Adipocyte (in vitro differentiated cells): ENCODE measurements around the gene ZNF474.

Experiments
- DNase-seq: peaks from one replicate; pipeline ENCODE4 v3.0.0-alpha.2; 2015; ENCODE audit warnings: low read depth
- H3K27me3 ChIP-seq: replicated peaks from 2 replicates; pipeline ENCODE4 v1.7.0; 2013; ENCODE audit warnings: mild to moderate bottlenecking, low read length, moderate library complexity; ENCODE audit not compliant: control insufficient read depth, insufficient read depth
- H3K36me3 ChIP-seq: 2 replicates; pipeline ENCODE4 v1.7.0; 2013; ENCODE audit warnings: low read length, mild to moderate bottlenecking, moderate library complexity; ENCODE audit not compliant: control insufficient read depth, insufficient read depth, severe bottlenecking
- H3K4me1 ChIP-seq: 2 replicates; pipeline ENCODE4 v1.7.0; 2013; ENCODE audit warnings: mild to moderate bottlenecking, low read length, moderate library complexity; ENCODE audit not compliant: control insufficient read depth, insufficient read depth
- H3K4me3 ChIP-seq: 2 replicates; pipeline ENCODE4 v1.7.0; 2013; ENCODE audit warnings: mild to moderate bottlenecking, low read length, moderate library complexity
- H3K9ac ChIP-seq: 2 replicates; pipeline ENCODE4 v1.7.0; 2013; ENCODE audit warnings: mild to moderate bottlenecking, low read length, moderate library complexity
- H3K9me3 ChIP-seq: 2 replicates; pipeline ENCODE4 v1.7.0; 2013; ENCODE audit warnings: mild to moderate bottlenecking, low read length, moderate library complexity; ENCODE audit not compliant: control insufficient read depth

Gene ZNF474

DNA sequence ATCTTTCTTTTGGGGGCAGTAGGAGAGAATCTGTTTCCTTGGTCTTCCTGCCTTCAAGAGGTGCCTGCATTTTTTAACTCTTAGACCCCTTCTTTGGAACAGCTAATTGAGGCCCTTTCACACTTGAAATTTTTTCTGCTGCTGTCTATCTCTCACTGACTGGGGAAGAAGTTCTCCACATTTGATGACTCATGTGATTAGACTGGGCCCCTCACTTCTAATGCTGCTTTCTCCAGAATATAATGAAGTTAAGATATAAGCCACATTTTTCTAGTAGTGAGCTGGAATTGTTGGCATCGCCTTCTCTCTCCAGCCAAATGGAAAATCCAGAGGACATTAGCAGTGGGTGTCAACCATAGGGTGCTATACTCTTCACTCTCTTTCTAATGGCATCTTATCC is 12.4 kb downstream of the ZNF474 start:
- Histone ChIP-seq H3K9me3 (no peaks in the 10 kb centered on the region), H3K9ac (no peak overlapping the region), H3K27me3 (no peaks in the 10 kb centered on the region), H3K4me1 (peaks cover 39% of the 10 kb centered on the region), H3K4me3 (peak overlapping the region; percentile 13), H3K36me3 (no peaks in the 10 kb centered on the region)
- no peak for DNase-seq

DNA sequence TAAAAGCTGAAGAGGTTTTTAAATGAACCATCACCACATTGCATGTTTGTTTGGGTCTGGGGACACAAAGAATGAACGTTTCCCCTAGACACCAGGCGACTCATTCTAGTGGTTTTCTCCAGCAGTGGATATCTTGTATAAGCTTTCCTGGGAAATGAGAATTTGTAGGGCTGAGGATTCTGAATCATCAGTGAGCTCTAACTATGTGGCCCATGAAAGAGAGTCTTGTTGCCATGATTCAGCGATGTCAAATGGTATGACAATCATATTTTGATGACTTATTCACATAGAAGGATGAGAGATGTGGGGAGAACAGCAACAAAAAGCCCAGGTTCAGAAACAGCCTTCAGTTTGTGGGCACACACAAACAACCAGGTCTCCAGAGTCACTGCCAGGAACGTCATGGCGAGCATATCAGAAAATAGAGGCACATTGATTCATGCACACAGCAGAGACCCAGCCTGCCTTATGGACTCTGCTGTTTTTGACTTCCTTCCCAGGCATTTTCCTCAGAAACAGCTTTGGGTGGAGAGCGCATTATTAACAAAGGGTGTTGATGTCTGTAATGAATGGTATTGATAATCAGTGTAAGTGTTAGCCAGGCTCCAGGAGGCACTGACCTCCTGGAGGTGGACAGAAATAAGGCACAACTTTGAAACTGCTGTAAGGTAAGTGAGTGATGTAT is 13.3 kb downstream of the ZNF474 start:
- peak; percentile 54 for DNase-seq
- Histone ChIP-seq H3K9me3 (no peaks in the 10 kb centered on the region), H3K4me3 (no peak overlapping the region), H3K9ac (no peak overlapping the region), H3K36me3 (no peaks in the 10 kb centered on the region), H3K27me3 (no peaks in the 10 kb centered on the region), H3K4me1 (peaks cover 38% of the 10 kb centered on the region)

DNA sequence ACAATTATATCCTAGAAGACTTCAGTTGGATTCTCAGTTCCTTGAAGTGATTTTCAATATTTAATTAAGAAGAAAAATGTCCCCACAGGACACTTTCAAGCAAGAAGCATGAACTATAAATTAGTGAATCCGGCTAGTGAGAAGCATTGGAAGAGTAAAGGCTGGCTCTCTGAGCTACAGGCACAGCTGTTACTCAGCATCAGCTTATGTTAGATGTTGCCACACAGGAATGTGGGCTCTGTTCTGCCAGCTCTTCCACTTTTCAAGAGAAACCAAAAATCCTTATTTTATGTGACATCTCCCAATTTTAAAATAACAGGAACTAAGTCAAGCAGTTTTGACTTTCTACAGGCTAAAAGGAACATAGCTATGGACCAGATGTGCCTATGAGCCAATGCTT is 14.9 kb downstream of the ZNF474 start:
- no peaks in the 10 kb centered on the region for H3K27me3 ChIP-seq
- no peak overlapping the region for H3K4me3 ChIP-seq
- DNase-seq = peak; percentile 83
- H3K9ac ChIP-seq = no peak overlapping the region
- H3K4me1 ChIP-seq = peaks cover 30% of the 10 kb centered on the region
- H3K36me3 ChIP-seq = peaks cover 5% of the 10 kb centered on the region
- H3K9me3 ChIP-seq = no peaks in the 10 kb centered on the region

DNA sequence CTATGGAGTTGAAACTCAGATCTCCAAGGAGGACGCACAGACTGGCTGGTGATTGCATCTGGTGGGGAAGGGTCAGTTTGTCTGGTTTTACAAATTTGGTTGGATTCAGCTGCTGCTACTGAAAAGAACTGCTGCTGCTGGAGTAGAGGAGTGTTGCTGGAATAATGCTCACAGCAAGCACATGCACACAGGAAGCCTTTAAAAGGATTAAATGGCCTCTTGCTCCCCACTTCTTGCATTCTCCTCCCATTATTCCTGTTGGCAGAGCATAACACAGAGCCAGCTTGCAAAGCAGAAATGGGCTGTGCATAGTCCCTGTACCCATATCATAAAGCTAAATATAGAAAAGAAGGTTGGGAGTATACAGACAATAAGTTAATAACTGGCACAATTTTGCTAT is 16.6 kb downstream of the ZNF474 start:
- H3K4me3 ChIP-seq = no peak overlapping the region
- no peaks in the 10 kb centered on the region for H3K27me3 ChIP-seq
- peaks cover 5% of the 10 kb centered on the region for H3K36me3 ChIP-seq
- no peaks in the 10 kb centered on the region for H3K9me3 ChIP-seq
- no peak overlapping the region for H3K9ac ChIP-seq
- H3K4me1 ChIP-seq = peaks cover 46% of the 10 kb centered on the region
- DNase-seq = no peak

DNA sequence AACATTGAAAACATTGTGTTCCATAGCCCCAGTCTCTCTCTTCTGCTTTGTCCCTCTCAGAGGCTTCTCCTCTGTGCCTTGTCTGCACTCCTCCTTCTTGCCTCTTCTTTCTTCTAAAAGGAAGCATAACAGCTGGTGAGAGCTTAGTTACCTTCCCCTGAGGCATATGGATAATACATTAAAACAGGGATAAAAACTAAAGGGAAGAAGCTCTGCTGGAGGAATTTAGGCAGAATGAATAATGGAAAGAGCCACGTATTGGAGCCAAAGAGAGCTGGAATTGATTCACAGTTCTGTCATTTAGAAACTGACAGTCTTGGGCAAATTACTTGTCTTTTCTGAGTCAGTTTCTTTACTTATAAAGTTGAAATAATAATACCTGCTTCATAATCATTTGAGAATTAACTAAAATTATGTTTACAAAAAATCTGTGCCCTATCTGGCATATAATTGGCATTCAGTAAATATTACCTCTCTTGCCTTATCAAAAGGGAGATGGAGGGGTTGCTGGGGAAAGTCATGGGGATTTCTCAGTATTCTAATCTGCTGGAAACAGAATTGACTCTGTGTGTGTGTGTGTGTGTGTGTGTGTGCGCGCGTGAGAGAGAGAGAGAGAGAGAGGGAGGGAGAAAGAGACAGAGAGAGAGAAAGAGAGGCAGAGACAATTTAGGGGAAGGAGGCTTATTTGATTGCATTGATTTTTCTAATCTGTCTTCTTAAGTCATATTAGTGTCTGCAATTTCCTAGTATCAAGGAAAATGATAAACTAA is 20.2 kb downstream of the ZNF474 start:
- H3K36me3 ChIP-seq = peaks cover 5% of the 10 kb centered on the region
- H3K27me3 ChIP-seq = no peaks in the 10 kb centered on the region
- H3K4me3 ChIP-seq = peak overlapping the region; percentile 26
- no peaks in the 10 kb centered on the region for H3K9me3 ChIP-seq
- peak overlapping the region; percentile 62 for H3K9ac ChIP-seq
- peaks cover 60% of the 10 kb centered on the region for H3K4me1 ChIP-seq
- no peak for DNase-seq

DNA sequence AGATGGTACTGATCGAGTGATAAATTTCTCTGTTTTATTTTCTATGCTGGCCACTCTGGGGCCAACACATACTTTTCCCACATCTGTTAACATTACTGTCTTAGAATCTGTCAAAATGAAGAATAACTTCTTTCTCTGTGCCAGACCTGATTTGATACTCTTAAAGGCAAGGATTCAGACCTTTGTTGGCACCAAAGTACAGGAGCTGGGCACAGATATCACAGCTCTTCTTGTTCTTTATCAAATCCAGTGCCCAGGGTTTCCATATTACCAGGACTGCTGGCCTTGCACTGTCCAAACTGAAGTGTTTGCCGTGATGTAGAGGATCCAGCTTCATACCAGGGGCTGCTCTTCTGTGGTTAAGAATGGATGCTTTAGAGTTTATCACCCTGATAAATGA is 20.9 kb downstream of the ZNF474 start:
- H3K9ac ChIP-seq = peak overlapping the region; percentile 62
- peaks cover 5% of the 10 kb centered on the region for H3K36me3 ChIP-seq
- peak overlapping the region; percentile 26 for H3K4me3 ChIP-seq
- no peak for DNase-seq
- peaks cover 60% of the 10 kb centered on the region for H3K4me1 ChIP-seq
- H3K9me3 ChIP-seq = no peaks in the 10 kb centered on the region
- no peaks in the 10 kb centered on the region for H3K27me3 ChIP-seq

DNA sequence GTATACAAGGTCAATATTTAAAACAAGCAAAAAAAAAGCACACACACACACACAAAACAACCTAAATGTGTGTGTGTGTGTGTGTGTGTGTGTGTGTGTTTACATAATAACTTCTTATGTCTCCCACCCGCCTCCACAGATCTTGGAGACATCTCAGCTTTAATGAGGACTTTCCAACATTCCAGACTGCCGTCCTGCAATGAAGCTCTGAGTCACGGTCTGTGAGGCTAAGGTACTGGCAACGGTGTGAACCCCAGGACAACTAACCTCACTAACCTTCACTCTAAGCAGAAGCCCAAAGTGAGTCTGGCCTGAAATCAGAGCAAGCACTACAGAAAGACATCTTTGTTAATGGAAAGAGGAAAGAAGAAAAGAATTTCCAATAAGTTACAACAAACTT is 22.3 kb downstream of the ZNF474 start:
- Histone ChIP-seq H3K4me3 (peak overlapping the region; percentile 75), H3K9ac (peak overlapping the region; percentile 89), H3K36me3 (peaks cover 5% of the 10 kb centered on the region), H3K9me3 (no peaks in the 10 kb centered on the region), H3K27me3 (no peaks in the 10 kb centered on the region), H3K4me1 (peaks cover 69% of the 10 kb centered on the region)
- peak; percentile 74 for DNase-seq

DNA sequence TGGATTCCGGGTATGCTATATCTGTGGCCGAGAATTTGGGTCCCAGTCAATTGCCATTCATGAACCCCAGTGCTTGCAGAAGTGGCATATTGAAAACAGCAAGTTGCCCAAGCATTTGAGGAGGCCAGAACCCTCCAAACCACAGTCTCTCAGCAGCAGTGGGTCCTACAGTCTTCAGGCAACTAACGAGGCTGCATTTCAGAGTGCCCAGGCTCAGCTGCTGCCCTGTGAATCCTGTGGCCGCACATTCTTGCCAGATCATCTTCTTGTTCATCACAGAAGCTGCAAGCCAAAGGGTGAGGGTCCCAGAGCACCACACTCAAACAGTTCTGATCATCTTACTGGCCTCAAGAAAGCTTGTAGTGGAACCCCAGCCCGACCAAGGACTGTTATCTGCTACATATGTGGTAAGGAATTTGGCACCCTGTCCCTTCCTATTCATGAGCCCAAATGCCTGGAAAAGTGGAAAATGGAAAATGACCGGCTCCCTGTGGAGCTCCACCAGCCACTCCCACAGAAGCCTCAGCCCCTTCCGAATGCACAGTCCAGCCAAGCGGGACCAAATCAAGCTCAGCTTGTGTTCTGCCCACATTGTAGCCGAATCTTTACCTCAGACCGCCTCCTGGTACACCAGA is 23.0 kb downstream of the ZNF474 start:
- H3K4me3 ChIP-seq = peak overlapping the region; percentile 75

DNA sequence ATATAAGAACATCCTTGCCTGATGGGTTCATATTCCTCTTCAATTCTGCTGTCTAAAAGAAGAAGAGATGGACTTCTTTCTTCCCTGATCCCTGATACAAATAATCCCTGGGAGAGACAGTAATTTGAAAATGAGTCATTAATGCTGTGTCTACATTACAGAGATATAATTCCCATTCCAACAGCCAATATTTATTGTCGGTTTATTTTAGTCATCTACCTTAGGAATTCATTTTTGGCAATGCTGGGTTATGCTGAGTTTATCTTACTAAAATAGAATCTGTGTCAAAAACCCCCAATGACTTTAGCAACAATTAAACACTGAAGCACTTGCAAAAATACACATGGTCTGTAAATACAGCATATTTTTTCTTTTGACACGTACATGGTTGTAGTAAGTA is 23.9 kb downstream of the ZNF474 start:
- Histone ChIP-seq H3K9me3 (no peaks in the 10 kb centered on the region), H3K4me3 (peak overlapping the region; percentile 75), H3K9ac (peak overlapping the region; percentile 89), H3K4me1 (peaks cover 69% of the 10 kb centered on the region), H3K36me3 (no peaks in the 10 kb centered on the region), H3K27me3 (no peaks in the 10 kb centered on the region)
- DNase-seq = peak; percentile 61

More for the DNA sequence above, 23.0 kb downstream of the ZNF474 start:
- H3K9ac ChIP-seq = peak overlapping the region; percentile 89
- H3K4me1 ChIP-seq = peaks cover 69% of the 10 kb centered on the region
- H3K36me3 ChIP-seq = peaks cover 5% of the 10 kb centered on the region
- no peaks in the 10 kb centered on the region for H3K9me3 ChIP-seq
- H3K27me3 ChIP-seq = no peaks in the 10 kb centered on the region
- DNase-seq = no peak

DNA sequence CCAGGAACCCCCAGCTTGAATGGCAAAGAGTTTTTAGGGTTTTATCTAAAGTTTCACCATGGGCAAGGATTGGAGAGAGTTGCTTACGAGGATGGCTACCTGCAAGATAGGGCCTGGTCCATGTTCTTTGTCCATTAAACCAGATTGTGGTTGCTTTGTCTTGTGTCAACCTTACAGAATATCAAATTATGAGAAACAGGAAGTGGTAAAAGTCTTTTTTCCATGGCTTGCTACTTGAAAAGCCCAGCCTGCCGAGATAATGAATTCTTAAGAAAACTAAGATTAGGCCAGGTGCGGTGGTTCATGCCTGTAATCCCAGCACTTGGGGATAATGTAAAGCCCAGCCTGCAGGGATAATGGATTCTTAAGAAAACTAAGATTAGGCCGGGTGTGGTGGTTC is 24.4 kb downstream of the ZNF474 start:
- DNase-seq = no peak
- no peaks in the 10 kb centered on the region for H3K9me3 ChIP-seq

DNA sequence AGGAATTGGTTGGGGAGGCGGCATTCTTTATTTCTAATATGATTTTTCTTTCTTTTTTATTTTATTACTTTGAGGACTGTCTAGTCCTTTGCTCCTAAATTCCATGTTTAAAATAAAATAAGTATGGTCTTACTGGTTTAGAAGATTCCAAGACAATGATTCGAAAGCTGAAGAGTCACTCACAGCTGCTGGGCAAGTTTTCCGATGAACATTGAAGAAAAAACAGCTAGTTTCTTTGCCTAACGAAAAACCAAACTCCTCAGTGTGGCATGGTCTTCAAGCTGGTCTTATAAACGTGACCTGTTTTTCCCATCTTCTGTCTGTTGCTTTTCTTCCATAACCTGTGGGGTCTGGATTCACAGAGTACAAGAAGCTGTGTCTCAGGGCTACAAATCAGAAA is 25.1 kb downstream of the ZNF474 start:
- no peak for DNase-seq
- Histone ChIP-seq H3K4me1 (peaks cover 63% of the 10 kb centered on the region), H3K9me3 (no peaks in the 10 kb centered on the region), H3K4me3 (peak overlapping the region; percentile 75), H3K27me3 (no peaks in the 10 kb centered on the region), H3K9ac (peak overlapping the region; percentile 79), H3K36me3 (no peaks in the 10 kb centered on the region)

More for the DNA sequence above, 24.4 kb downstream of the ZNF474 start:
- Histone ChIP-seq H3K27me3 (no peaks in the 10 kb centered on the region), H3K36me3 (no peaks in the 10 kb centered on the region), H3K4me1 (peaks cover 69% of the 10 kb centered on the region), H3K9ac (peak overlapping the region; percentile 79), H3K4me3 (peak overlapping the region; percentile 75)
